Stimulated activated CD8-positive, alpha-beta memory T cell treated with anti-CD3 and anti-CD28 coated beads, Interleukin-15, amount 100 ng/mL, for 4 hours (primary cell): Measurements from ENCODE around the gene KIRREL2.

Source experiments
- DNase-seq, 2 donors: peaks; one replicate each; pipeline ENCODE4 v3.0.0-alpha.2; 2020; ENCODE audit warnings: low read depth in 2 of 2

The KIRREL2 gene

GRCh38 chr19:35844482-35845214 is 12.1 kb upstream of the KIRREL2 start:
- DNase-seq, result no peak

DNA sequence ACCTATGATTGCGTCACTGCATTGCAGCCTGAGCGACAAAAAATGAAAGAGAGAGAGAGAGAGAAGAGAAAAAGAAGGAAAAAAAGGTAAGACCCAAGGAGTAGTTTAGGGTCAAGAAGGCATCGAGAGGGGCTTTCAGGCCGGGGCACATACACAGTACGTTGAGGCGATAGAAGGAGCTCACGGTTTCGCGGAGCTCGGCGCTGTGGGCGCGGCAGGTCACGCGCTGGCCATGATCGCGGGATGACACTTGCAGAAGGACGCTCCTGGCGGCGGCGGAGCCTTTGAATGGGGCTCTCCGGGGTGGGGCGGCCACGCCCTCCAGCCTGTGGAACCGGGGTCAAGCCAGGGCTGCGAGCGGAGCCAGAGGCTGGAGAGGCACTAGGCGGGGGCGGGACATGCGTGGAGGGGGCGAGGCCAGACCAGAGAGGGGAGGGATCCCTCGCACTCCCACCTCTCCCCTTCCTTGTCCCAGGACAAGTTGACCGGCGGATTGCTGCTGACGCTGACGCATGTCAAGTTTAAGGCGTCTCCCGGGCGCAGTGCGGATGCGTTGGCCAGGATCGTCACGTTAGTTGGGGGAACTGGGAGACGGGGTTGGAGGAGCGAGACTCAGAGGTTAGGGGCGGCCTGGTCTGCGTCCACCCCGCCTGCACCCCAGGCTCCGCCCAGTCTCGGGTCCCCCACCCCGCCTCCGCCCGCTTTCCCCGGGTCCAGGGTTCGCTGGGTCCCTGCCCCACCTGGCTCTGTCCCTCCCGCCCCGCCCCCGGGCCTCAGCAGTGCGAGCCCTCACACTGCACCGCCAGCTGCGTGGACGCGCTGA is 11.3 kb upstream of the KIRREL2 start:
- DNase-seq, result no peak

- DNase-seq, result no peak
Observed at GRCh38 chr19:35846038-35846668, 10.6 kb upstream of the KIRREL2 start.

DNA sequence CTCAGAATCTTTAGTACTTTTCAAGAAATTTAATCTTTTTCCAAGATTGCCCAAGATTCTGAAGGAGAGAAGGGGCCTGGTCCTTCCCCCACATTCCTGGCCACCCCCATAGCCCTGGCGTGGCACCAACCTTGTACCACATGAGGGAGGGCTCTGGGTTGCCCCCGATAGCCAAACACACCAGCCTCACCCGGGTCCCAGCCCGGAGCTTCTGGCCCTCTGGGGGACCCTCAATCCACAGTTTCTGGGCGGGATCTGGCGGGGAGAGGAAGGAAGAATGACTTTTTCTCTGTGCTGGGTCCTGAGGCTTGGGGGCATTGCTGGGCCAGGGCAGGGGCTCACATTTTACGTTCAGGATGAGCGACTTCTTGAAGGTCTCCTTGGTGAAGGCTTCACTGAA is 8.8 kb upstream of the KIRREL2 start:
- no peak for DNase-seq

DNA sequence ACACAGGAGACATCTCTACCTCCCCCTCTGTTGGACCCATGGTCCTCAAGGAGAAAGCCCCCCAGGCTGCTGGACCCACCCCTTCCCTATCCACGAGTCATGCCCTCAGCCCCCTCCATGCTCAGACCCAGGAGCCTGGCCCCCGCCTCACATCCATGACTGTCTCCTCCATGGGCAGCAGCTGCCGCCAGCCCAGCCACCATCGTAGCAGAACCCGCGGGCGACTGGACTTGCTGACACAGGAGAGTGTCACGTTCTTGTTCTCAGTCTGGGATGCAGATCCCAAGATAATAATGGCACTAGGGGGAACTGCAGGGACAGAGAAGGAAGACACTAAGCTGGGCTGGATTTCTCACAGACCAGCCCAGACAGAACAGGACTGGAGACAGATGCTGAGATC is 8.2 kb upstream of the KIRREL2 start:
- no peak for DNase-seq

DNA sequence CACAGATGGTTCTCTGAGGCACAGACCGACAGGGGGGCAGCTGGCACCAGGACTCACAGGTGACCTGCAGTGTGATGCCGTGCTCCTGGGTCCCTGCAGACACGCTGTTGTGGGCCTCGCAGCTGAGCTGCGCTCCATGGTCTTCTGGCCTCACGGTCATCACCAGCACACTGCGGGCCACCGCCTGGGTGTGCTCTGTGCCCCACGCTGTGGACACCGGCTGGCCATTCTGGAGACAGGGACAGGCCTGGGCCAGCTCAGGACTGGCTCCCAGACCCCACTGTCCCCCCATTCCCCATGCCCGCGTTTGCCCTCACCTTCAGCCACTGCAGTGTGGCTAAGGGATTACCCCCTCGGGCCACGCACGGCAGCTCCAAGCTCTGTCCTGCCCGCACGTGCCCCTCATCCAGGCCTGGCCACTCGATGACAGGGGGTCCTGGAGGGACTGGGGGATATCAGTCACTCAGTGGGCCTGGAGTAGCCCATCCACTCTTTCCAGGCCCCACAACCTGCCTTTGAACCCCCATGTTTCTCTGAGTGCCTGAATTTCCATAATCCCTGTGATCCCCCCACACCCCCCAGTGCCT is 7.7 kb upstream of the KIRREL2 start:
- no peak for DNase-seq

DNA sequence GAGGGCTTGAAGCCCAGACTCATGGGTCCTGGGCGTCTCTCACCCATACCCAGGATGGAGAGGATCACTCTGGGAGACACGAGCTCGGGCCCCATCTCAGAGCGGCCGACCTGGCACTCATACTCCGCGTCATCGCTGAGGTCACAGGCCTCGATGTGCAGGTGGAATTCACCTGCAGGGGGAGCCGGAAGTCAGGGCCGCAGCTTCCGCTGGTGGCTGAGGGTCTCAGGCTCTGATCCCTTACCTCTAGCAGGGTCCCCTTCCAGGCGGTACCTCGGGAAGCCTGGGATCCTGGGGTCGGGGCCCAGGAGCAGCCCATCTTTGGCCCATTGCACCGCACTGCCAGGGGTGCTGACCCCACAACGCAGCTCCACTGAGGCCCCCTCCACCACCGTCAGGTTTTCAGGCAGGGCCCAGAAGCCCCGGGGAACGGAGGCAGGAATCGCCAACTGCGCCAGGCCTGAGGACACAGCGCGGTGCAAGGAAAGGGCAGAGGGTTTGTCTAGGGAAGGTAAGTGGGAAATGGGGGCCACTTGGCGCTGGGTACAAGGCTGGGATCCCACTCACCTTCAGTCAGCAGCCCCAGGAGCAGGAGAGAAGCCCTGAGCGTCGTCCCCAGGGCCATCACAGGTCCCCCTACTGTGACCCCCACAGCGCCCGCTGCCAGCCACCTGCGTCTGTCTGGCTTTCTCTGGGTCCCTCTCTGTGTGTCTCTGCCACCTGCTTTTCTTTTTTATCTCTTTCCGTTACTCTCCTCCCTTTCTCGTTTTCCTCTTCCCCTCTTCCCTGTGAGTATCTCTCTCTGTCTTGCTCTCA is 5.3 kb upstream of the KIRREL2 start:
- no peak for DNase-seq

DNA sequence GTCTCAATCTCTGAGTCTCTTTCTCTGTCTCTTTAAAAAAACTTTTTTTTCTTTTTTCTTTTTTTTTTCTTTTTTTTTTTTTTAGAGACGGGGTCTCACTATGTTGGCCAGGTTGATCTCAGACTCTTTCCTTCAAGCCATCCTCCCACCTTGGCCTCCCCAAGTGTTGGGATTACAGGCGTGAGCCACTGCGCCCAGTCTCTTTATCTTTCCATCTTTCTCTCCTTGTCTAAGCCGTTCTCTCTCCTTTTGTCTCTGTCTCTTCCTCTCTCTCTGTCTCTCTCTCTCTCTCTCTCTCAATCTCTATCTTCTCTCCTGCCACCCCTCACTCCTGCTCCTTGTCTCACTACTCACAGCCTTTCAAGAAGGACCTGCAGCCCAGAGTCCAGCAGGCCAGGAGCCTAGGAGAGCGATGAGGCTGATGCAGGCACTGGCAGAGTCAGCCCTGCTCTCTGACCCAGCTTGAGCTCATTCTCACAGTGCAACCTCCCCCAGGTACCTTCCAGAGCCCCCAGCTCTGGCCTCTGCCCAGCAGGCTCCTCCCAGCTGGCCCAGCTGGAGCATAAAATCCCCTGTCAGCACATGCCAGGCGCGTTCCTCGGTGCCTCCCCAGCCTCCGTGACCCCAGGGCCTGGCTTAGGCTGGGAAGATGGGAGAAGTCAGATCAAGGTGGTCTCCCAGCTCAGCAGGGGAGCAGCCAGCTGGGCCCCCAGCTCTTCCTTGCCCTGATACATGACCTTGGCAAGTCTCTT is 4.5 kb upstream of the KIRREL2 start, which contains the start of gene NPHS1:
Gene NPHS1 (minus strand): TSS at position 476 of the 752 bp plus-strand sequence. CDS start 667 bp downstream, outside the sequence.
- DNase-seq, result no peak

DNA sequence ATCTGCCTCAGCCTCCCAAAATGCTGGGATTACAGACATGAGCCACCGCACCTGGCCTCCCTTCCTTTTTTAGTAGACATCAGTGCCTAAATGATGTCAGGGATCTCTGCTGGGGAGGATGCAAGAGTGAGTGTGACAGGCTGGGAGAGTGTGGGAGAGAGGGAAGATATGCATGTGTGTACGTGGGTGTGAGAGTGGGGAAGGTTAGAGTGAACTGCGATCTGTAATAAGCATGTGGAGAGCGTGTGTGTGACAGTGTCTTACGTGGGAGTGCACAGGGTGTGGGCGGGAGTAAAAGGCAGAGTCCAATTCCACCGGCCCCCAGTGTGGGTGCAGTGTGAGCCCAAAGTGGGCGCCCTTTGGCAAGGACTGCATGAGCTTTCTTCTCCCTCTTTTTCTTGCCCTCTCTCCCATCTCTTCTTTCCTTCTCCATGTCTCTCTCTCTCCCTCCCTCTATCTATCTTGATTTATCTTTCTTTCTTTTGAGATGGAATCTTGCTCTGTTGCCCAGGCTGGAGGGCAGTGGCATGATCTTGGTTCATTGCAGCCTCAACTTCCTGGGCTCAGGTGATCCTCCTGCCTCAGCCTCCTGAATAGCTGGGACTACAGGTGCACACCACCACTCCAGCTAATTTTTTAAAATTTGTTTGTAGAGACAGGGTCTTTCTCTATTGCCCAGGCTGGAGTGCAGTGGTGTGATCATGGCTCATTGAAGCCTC is 3.5 kb upstream of the KIRREL2 start:
- no peak for DNase-seq

DNA sequence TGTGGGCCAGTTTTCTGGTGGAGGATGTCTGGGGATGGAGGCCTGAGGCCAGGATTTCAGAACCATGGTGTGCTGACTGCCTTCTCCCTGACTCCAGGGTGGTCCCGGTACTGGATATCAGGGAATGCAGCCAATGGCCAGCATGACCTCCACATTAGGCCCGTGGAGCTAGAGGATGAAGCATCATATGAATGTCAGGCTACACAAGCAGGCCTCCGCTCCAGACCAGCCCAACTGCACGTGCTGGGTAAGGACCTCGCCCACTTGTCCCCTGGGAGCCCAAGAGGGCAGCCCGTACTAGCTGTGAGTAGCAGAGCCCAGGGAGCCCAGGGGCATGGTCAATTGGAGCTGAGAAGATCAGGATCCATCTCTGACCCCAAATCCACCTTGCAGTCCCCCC is 1.6 kb downstream of the KIRREL2 start:
- no peak for DNase-seq

DNA sequence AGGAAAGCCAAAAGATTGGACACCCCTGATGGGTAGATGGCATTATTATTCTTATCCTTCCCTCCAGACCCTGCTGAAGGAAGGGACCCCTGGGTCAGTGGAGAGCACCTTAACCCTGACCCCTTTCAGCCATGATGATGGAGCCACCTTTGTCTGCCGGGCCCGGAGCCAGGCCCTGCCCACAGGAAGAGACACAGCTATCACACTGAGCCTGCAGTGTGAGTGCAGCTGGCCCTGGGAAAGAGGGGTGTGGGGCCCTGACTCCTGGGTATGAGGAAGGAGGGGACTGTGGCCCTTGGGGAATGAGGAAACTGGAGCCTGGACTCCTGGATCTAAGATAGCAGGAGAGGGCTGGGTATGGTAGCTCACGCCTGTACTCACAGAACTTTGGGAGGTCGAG is 2.7 kb downstream of the KIRREL2 start:
- DNase-seq, result no peak

GRCh38 chr19:35860436-35860817 is 3.7 kb downstream of the KIRREL2 start:
- DNase-seq, result no peak

- DNase-seq, result no peak
Observed at GRCh38 chr19:35860818-35861639, 4.3 kb downstream of the KIRREL2 start.

GRCh38 chr19:35861640-35862160 is 5.0 kb downstream of the KIRREL2 start:
- no peak for DNase-seq

DNA sequence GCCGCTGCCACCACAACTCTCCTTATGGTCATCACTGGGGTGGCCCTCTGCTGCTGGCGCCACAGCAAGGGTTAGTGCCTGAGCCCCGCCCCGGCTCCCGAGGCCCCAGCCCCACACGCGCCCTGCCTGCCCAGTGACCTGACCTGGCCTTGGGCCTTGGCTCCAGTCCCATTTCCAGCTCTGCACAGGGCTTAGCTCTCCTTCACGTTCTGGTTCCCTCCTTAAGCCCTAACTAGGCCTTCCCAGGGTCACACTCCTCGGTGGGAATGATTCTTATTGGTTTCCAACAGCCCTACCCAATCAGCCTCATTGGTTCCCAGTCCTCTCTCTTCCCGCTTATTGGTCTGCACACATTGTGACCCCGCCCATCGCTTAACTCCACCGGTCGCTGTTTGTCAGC is 5.8 kb downstream of the KIRREL2 start:
- DNase-seq, result no peak

- no peak for DNase-seq
Observed at GRCh38 chr19:35863018-35863417, 6.3 kb downstream of the KIRREL2 start.

DNA sequence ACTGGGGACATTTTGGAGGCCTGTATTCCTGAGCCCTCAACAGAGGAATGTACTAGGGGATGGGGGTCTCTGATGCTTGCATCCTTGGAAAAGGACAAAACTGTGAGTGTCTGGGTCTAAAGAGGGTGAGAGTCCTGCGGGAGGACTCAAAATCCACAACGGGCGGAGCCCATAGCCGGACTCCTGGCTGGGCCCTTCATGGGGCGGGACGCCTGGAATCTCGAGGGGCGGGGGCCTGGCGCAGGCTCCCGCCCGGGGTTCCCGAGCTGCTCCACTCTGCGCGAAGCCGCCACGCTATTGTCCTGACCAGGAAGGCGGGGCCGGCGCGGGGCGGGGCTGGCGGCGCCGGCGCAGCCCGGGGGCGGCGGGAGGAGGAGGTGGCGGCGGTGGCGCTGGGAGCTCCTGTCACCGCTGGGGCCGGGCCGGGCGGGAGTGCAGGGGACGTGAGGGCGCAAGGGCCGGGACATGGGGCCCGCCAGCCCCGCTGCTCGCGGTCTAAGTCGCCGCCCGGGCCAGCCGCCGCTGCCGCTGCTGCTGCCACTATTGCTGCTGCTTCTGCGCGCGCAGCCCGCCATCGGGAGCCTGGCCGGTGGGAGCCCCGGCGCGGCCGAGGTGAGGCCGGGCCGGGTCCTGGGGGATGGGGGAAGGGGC is 11.6 kb downstream of the KIRREL2 start, which contains the start of gene APLP1:
Gene APLP1 (plus strand): TSS at position 403 of the 651 bp plus-strand sequence. CDS start 63 bp downstream, at position 466.
- peak; percentile 34 to 53 for DNase-seq

- no peak for DNase-seq
Observed at GRCh38 chr19:35868823-35869326, 12.2 kb downstream of the KIRREL2 start.
